Keratinocyte (primary cell): ENCODE data around the gene TAF4B. TPM values are rescaled to one million over a fixed set of nuclear protein-coding genes. Genes with fewer than 3 reads are reported as not detected.
"Not testable (repeated sequence)": the region's sequence is repeated elsewhere in the genome, so short reads cannot be mapped to it uniquely, and the experiment has no call there.

Source experiments
- DNase-seq: peaks from one replicate; pipeline ENCODE4 v3.0.0-alpha.2; 2011; ENCODE audit warnings: low read depth, missing footprints, low spot score
- FAIRE-seq: peaks from 2 replicates; lab custom pipeline; 2011; peaks lifted over from hg19 to GRCh38; lab: Jason Lieb, UNC
- H2AFZ ChIP-seq: 2 replicates; pipeline ENCODE4 v1.6.0; 2012; ENCODE audit warnings: low read length, control low read depth, inconsistent platforms; ENCODE audit not compliant: control insufficient read depth
- H3K27ac ChIP-seq: 2 replicates; pipeline ENCODE4 v1.5.1; 2011; ENCODE audit warnings: low read length; ENCODE audit not compliant: control insufficient read depth, insufficient read depth
- H3K27me3 ChIP-seq: 3 replicates; pipeline ENCODE4 v1.6.0; 2011; ENCODE audit warnings: low read length; ENCODE audit not compliant: control insufficient read depth, insufficient read depth; ENCODE audit errors: extremely low read depth
- H3K36me3 ChIP-seq, 2 experiments: 2 replicates in 1 of 2; 3 replicates in 1 of 2; pipeline ENCODE4 v1.5.1; 2011; ENCODE audit warnings: low read length in 2 of 2, mild to moderate bottlenecking in 1 of 2; ENCODE audit not compliant: control insufficient read depth in 2 of 2, insufficient read depth in 2 of 2; ENCODE audit errors: extremely low read depth in 1 of 2
- H3K4me1 ChIP-seq: 3 replicates; pipeline ENCODE4 v1.5.1; 2011; ENCODE audit warnings: low read length; ENCODE audit not compliant: control insufficient read depth, insufficient read depth; ENCODE audit errors: extremely low read depth
- H3K4me2 ChIP-seq: 3 replicates; pipeline ENCODE4 v1.6.0; 2011; ENCODE audit warnings: low read depth, low read length; ENCODE audit not compliant: control insufficient read depth, insufficient read depth; ENCODE audit errors: extremely low read depth
- H3K4me3 ChIP-seq, 3 experiments: fragments of 200-600 bp in 1 of 3; sonication (generic) in 1 of 3; 2 replicates in 2 of 3; 3 replicates in 1 of 3; pipeline ENCODE4 v1.5.1; 2011 to 2016; ENCODE audit warnings: low read length in 3 of 3, mild to moderate bottlenecking in 3 of 3, control low read depth in 2 of 3, inconsistent platforms in 1 of 3, low read depth in 1 of 3, mixed read lengths in 1 of 3, mixed run types in 1 of 3, moderate library complexity in 1 of 3; ENCODE audit not compliant: control insufficient read depth in 2 of 3, insufficient read depth in 2 of 3; ENCODE audit errors: extremely low read depth in 1 of 3
- H3K79me2 ChIP-seq: 2 replicates; pipeline ENCODE4 v1.6.0; 2012; ENCODE audit warnings: low read length; ENCODE audit not compliant: control insufficient read depth, insufficient read depth
- H3K9ac ChIP-seq: 3 replicates; pipeline ENCODE4 v1.6.0; 2011; ENCODE audit warnings: low read length; ENCODE audit not compliant: control insufficient read depth, insufficient read depth; ENCODE audit errors: extremely low read depth
- H3K9me1 ChIP-seq: 3 replicates; pipeline ENCODE4 v1.6.0; 2011; ENCODE audit warnings: low read length; ENCODE audit not compliant: control insufficient read depth, insufficient read depth; ENCODE audit errors: extremely low read depth
- H3K9me3 ChIP-seq: 2 replicates; pipeline ENCODE4 v1.5.1; 2012; ENCODE audit warnings: low read depth, low read length; ENCODE audit not compliant: control insufficient read depth
- H4K20me1 ChIP-seq: 3 replicates; pipeline ENCODE4 v1.6.0; 2011; ENCODE audit warnings: low read length; ENCODE audit not compliant: control insufficient read depth, insufficient read depth; ENCODE audit errors: extremely low read depth
- EZH2 ChIP-seq: IDR thresholded peaks from one replicate; pipeline ENCODE4 v1.6.1; 2012; ENCODE audit warnings: inconsistent platforms, mild to moderate bottlenecking, low read length, moderate library complexity
- dilution Hi-C: fragments of 300-500 bp; cut with MboI; formaldehyde crosslinking; loops from one replicate; pipeline ENCODE4 v1.7.0; 2020; ENCODE audit warnings: low sequenced_read_pairs; ENCODE audit not compliant: extremely low pct_ligation_motif_present
- polyA plus RNA-seq, 5 experiments: library from polyadenylated mRNA; depleted of rRNA in 3 of 5; stranded (reverse) in 3 of 5; stranded (forward) in 1 of 5; unstranded in 1 of 5; fragments of >200 nt; gene quantifications; 1 replicate in 1 of 5; 2 replicates in 3 of 5; 3 replicates in 1 of 5; pipeline versions ENCODE4 v1.2.1 to v1.2.3, GENCODE V29; 2011 to 2012; ENCODE audit warnings: missing spikeins in 2 of 5, low read depth in 1 of 5, low replicate concordance in 1 of 5
- TF ChIP-seq, protein P1 (sequence below), 3 experiments: IDR thresholded peaks in 1 of 3; conservative IDR thresholded peaks in 1 of 3; optimal IDR thresholded peaks in 1 of 3; 2 replicates in 2 of 3; 3 replicates in 1 of 3; pipeline versions ENCODE3 to v1.5.1; 2011; ENCODE audit warnings: low read length in 3 of 3, mild to moderate bottlenecking in 3 of 3, moderate library complexity in 2 of 3, control low read depth in 1 of 3, inconsistent platforms in 1 of 3; ENCODE audit not compliant: insufficient read depth in 2 of 3; ENCODE audit errors: extremely low read depth in 1 of 3

Gene TAF4B
- polyA plus RNA-seq, 1 donor (not counting 4 experiments of a cell fraction or from before 2014, with no cell fraction given) = 5.9 TPM

DNA sequence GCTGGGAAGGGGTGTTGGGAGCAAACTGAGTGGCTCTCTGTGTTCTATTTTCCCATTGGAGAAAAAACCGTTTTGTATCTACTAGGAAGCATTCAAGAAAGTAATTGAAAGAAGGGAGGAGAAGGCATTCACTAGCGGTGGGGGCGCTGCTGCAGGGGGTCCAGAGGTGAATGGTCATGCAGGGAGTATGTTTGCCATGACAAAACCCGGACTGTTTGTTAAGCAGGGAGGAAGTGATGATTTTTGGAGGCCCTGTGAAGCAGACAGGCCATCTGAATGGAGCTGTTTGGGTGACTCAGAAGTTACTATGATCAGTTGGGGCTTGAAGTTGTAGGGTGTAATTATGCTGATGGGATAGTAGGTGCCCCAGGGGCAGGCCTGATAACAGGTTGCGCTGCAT, 7.0 kb downstream of the TAF4B start:
- Histone ChIP-seq H3K9me3 (no peaks in the 10 kb centered on the region), H3K9me1 (no peaks in the 10 kb centered on the region), H2AFZ (no peak overlapping the region), H3K4me3 (no peak overlapping the region), H3K4me1 (peaks cover 17% of the 10 kb centered on the region), H3K27me3 (no peaks in the 10 kb centered on the region), H3K36me3 (no peaks in the 10 kb centered on the region), H3K27ac (no peak overlapping the region), H3K9ac (no peak overlapping the region), H4K20me1 (no peaks in the 10 kb centered on the region), H3K79me2 (peaks cover 39% of the 10 kb centered on the region), H3K4me2 (peak overlapping the region; percentile 14)
- dilution Hi-C loops = no loop called here
- FAIRE-seq (no peak), DNase-seq (no peak)
- no peak for TF ChIP-seq EZH2
- TF ChIP-seq, protein P1, sequence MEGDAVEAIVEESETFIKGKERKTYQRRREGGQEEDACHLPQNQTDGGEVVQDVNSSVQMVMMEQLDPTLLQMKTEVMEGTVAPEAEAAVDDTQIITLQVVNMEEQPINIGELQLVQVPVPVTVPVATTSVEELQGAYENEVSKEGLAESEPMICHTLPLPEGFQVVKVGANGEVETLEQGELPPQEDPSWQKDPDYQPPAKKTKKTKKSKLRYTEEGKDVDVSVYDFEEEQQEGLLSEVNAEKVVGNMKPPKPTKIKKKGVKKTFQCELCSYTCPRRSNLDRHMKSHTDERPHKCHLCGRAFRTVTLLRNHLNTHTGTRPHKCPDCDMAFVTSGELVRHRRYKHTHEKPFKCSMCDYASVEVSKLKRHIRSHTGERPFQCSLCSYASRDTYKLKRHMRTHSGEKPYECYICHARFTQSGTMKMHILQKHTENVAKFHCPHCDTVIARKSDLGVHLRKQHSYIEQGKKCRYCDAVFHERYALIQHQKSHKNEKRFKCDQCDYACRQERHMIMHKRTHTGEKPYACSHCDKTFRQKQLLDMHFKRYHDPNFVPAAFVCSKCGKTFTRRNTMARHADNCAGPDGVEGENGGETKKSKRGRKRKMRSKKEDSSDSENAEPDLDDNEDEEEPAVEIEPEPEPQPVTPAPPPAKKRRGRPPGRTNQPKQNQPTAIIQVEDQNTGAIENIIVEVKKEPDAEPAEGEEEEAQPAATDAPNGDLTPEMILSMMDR (optimal IDR thresholded peaks at IDR 0.05 in 1 of 3, IDR thresholded peaks at IDR 0.05 in 1 of 3, conservative IDR thresholded peaks at IDR 0.05 in 1 of 3; ENCODE audit: extremely low read depth in 1 of 3, insufficient read depth in 2 of 3, low read length in 3 of 3) = no peak

DNA sequence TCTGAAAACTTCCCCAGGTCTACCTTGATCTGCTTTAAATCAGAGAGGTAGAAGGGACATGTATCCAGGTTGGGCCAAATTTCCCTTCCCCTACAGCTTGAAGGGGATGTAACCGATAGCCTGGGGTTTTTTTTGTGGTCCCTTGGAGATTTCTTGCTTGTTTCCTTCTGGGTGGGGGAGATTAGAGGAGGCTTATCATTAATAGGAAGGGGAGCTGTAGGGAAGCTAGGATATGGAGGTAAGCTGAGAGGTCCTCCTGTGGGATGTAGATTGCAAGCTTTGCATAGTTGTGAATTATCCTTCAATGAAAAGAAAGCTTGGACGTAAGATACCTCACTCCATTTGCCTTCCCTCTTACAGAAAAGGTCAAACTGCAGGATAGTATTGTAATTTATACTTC, 11.1 kb downstream of the TAF4B start:
- FAIRE-seq, dilution Hi-C loops: not testable (repeated sequence)

GRCh38 chr18:26238718-26239117, 12.5 kb downstream of the TAF4B start:
- H3K27me3 ChIP-seq, H3K36me3 ChIP-seq, H2AFZ ChIP-seq, H3K4me3 ChIP-seq, FAIRE-seq, H3K4me2 ChIP-seq, H3K9ac ChIP-seq, H3K9me3 ChIP-seq, H3K27ac ChIP-seq, DNase-seq, dilution Hi-C loops, H4K20me1 ChIP-seq, H3K4me1 ChIP-seq, H3K9me1 ChIP-seq: not testable (repeated sequence)
- H3K79me2 ChIP-seq = peaks cover 11% of the 10 kb centered on the region

More for the DNA sequence above, 11.1 kb downstream of the TAF4B start:
- not testable (repeated sequence) for H3K4me1 ChIP-seq, H3K27ac ChIP-seq, H4K20me1 ChIP-seq, H3K9me3 ChIP-seq, H3K4me3 ChIP-seq, H3K36me3 ChIP-seq, H3K9ac ChIP-seq, H2AFZ ChIP-seq, H3K4me2 ChIP-seq, DNase-seq, H3K9me1 ChIP-seq, H3K27me3 ChIP-seq
- peaks cover 14% of the 10 kb centered on the region for H3K79me2 ChIP-seq

GRCh38 chr18:26242392-26242791, 16.1 kb downstream of the TAF4B start:
- H2AFZ ChIP-seq, DNase-seq, H3K9me3 ChIP-seq, H3K9ac ChIP-seq, dilution Hi-C loops, H3K4me1 ChIP-seq, H3K27ac ChIP-seq, H3K9me1 ChIP-seq, FAIRE-seq, H3K27me3 ChIP-seq, H4K20me1 ChIP-seq, H3K36me3 ChIP-seq, H3K4me3 ChIP-seq, H3K79me2 ChIP-seq, H3K4me2 ChIP-seq: not testable (repeated sequence)
